Esophagus squamous epithelium (tissue), 5 donors: ENCODE results near the gene GDI1. TPM values are rescaled to one million over a fixed set of nuclear protein-coding genes. Genes with fewer than 3 reads are reported as not detected.
"Not testable (repeated sequence)": the region's sequence is repeated elsewhere in the genome, so short reads cannot be mapped to it uniquely, and the experiment has no call there.

ENCODE experiments used
- DNase-seq: peaks from one replicate; lab custom pipeline; 2025; lab: John Stamatoyannopoulos, UW
- H3K27ac ChIP-seq, 4 donors: fragments of 200-600 bp; sonication (generic); one replicate each; pipeline ENCODE4 v1.5.1; 2016 to 2019; ENCODE audit warnings: mild to moderate bottlenecking in 1 of 4
- H3K27me3 ChIP-seq, 4 donors: fragments of 200-600 bp; sonication (generic); 1 replicate in 3 of 4; 2 replicates in 1 of 4; pipeline versions ENCODE4 v1.5.1 to v1.6.0; 2017 to 2021; ENCODE audit warnings: antibody characterized with exemption in 1 of 4
- H3K36me3 ChIP-seq, 3 donors: fragments of 200-600 bp; sonication (generic); one replicate each; pipeline ENCODE4 v1.5.1; 2016 to 2019
- H3K4me1 ChIP-seq, 3 donors: fragments of 200-600 bp; sonication (generic); one replicate each; pipeline ENCODE4 v1.5.1; 2017 to 2019
- H3K4me3 ChIP-seq, 4 donors: fragments of 200-600 bp; sonication (generic); 1 replicate in 3 of 4; 2 replicates in 1 of 4; pipeline ENCODE4 v1.5.1; 2016 to 2019; ENCODE audit warnings: mild to moderate bottlenecking in 2 of 4, moderate library complexity in 1 of 4
- H3K9me3 ChIP-seq, 3 donors: fragments of 200-600 bp; sonication (generic); one replicate each; pipeline ENCODE4 v1.5.1; 2016 to 2019
- CTCF ChIP-seq, 6 experiments: fragments of 450-650 bp in 4 of 6; fragments of 200-600 bp in 2 of 6; sonication (generic) in 2 of 6; IDR thresholded peaks; one replicate each; pipeline ENCODE4 v1.5.1; 2016 to 2019; ENCODE audit warnings: antibody characterized with exemption in 6 of 6, mild to moderate bottlenecking in 4 of 6, moderate library complexity in 4 of 6
- POLR2A ChIP-seq, 4 donors: fragments of 450-650 bp; IDR thresholded peaks; one replicate each; pipeline ENCODE4 v1.6.1; 2017; ENCODE audit warnings: antibody characterized with exemption in 4 of 4, mild to moderate bottlenecking in 4 of 4, moderate library complexity in 3 of 4
- WGBS, 2 donors: methylation state at CpG; one replicate each; pipeline ENCODE4 v1.1.5; 2018; 5-methylcytosine and 5-hydroxymethylcytosine counted together
- intact Hi-C: fragments of 100-400 bp; cut with DNase I; formaldehyde crosslinking; loops from one replicate; pipeline ENCODE4 v1.15.0; 2022
- total RNA-seq, 4 donors: library from RNA; depleted of rRNA; stranded (reverse); fragments of >200 nt; gene quantifications; one replicate each; pipeline ENCODE4 v1.1.0, GENCODE V29; 2016
- donor health status: DM: yes; HTN: yes; CAD: no.

Gene GDI1
- total RNA-seq, 4 donors from 2014 or later, result 35.2 to 82.6 (median 35.6) TPM

DNA sequence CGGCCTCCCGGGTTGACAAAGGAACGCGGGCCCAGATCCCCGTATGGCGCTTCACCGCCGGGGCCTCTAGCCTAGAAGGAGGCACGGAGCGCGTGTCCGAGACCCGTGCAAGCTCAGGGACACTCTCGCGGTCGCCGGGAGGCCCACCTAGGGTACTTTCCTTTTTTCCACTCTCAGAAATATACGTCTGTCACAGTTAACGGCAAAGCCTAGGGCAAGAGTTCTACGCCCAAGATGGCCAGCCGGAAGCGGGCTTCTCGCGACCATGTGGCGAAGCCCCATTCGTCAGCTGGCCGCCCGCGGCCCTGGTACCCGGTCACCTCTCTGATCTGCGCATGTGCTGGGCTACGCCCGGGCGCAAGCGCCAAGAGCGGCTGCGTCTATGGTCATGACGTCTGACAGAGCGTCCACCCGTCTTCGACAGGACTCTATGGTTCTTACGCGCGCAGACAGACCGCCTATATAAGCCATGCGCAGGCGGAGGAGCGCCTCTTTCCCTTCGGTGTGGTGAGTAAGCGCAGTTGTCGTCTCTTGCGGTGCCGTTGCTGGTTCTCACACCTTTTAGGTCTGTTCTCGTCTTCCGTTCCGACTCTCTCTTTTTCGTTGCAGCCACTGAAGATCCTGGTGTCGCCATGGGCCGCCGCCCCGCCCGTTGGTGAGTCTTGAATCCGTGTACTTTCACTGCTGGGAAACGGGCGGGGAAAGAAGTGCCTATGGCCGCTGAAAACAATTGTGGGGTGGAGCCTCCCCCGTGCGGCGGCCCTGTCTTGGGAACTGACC, 38.9 kb upstream of the GDI1 start, which contains the start of gene RPL10:
Gene RPL10 (plus strand): TSS at position 490 of the 780 bp plus-strand sequence. CDS start 143 bp downstream, at position 633.
- peak within 1 kb of the TSS; percentile 95 to 99 (median 97) for H3K27ac ChIP-seq
- 51% methylated on average over 25 of the region's 69 CpGs; no CpG with 5 or more reads in 1 of the 2 donors for WGBS, 2 donors
- intact Hi-C loops, result no loop called here
- H3K4me3 ChIP-seq, result peak within 1 kb of the TSS; percentile 67 to 76 (median 72)
- H3K27me3 ChIP-seq, result no peaks in the 10 kb centered on the region
- peak; percentile 60 for DNase-seq
- H3K4me1 ChIP-seq, result peaks cover 10 to 55% (median 15%) of the 10 kb centered on the region in 3 donors
- no peaks in the 10 kb centered on the region for H3K9me3 ChIP-seq
- TF ChIP-seq POLR2A (IDR thresholded peaks at IDR 0.05) (peak in 3 of 4 donors; percentile 83 to 95 (median 88)), CTCF (IDR thresholded peaks at IDR 0.05) (no peak)
- peaks cover 10 to 25% (median 14%) of the 10 kb centered on the region in 3 donors for H3K36me3 ChIP-seq

DNA sequence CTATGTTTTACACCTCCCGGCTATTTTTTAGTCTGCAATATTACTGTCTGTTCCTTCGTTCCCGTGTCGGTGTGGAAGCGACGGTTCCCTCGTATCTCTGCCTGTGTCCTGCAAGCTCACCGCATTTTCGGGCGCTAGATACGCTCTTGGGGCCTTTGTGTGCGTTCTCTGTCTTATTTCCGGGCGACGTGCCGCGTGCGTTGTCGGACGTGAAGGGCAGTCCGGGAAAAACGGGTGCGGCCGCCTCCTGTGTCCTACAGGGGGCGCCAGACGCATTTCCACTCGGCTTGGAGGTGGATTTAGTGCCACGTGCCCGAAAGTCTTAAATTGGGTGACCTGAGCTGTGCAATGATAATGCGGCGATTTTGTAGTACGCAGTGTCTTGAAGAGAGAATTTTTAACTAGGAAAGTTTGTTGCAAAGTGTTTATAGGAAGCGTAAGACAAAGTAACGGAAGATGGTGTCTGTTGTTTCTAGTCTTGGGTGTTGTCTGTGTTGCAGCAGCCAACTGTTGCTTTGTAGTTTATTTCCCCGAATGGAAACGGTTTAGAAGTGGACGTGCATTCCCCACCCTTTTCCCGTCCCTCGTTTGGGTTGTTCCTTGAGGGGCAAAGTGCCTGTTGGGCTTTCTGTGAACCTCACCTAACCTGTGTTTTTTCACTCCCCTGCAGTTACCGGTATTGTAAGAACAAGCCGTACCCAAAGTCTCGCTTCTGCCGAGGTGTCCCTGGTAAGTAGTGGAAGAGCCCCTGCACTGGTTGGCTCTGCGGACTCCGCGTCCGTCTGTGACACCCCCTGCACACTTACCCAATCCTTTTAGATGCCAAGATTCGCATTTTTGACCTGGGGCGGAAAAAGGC, 38.1 kb upstream of the GDI1 start:
- Histone ChIP-seq H3K4me1 (peaks cover 10 to 57% (median 15%) of the 10 kb centered on the region in 3 donors), H3K9me3 (no peaks in the 10 kb centered on the region), H3K36me3 (peaks cover 10 to 25% (median 14%) of the 10 kb centered on the region in 3 donors), H3K27me3 (no peaks in the 10 kb centered on the region), H3K4me3 (peak overlapping the region; percentile 67 to 76 (median 72)), H3K27ac (peak overlapping the region; percentile 95 to 99 (median 97))
- DNase-seq, result peak; percentile 30
- intact Hi-C loops, result no loop called here
- 3 to 24% methylated on average over 7 to 36 of the region's 49 CpGs for WGBS, 2 donors
- TF ChIP-seq CTCF (IDR thresholded peaks at IDR 0.05) (peak; percentile 67 to 90 (median 86)), POLR2A (IDR thresholded peaks at IDR 0.05) (no peak)

DNA sequence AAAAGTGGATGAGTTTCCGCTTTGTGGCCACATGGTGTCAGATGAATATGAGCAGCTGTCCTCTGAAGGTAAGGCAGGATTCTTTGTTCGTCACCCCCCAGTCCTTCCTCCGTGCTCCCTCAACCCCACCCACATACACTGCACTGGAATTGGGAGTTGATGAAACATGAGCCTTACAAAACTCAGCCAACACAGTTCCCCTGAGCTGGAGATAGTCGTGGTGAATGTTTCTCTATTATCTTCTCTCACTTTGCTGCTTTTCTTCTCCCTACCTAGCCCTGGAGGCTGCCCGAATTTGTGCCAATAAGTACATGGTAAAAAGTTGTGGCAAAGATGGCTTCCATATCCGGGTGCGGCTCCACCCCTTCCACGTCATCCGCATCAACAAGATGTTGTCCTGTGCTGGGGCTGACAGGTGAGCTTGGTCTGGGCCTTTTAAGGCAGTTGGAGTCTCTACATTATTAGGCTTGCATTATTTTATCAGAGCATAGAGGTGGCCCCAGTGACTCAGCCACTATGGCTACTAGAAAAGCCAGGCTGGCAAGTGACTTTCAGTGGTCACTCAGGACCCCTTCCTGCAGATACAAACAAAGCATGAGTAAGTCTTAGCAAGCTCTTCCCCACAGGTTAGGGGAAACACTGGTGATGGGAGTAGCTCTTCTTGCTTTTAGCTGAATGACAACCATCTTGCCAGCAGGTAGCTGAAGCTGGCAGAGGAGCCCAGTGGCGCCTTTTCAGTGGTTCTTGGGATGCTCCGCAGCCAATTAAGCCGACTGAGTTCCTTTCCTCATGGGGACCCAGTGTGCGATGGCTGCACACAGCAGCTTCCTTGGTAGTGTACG, 37.2 kb upstream of the GDI1 start:
- H3K27ac ChIP-seq, result peak overlapping the region; percentile 95 to 99 (median 97)
- H3K9me3 ChIP-seq, result no peaks in the 10 kb centered on the region
- intact Hi-C loops, result loop anchor here (5.0 kb wide), 1 partner anchor 133 kb away; no protein-coding TSS in a partner anchor
- peaks cover 10 to 25% (median 14%) of the 10 kb centered on the region in 3 donors for H3K36me3 ChIP-seq
- H3K4me3 ChIP-seq, result peak overlapping the region; percentile 67 to 76 (median 72)
- no peak for DNase-seq
- H3K27me3 ChIP-seq, result no peaks in the 10 kb centered on the region
- WGBS, 2 donors, result 0 to 57% methylated on average over 2 to 12 of the region's 14 CpGs
- TF ChIP-seq CTCF (IDR thresholded peaks at IDR 0.05), result no peak
- TF ChIP-seq POLR2A (IDR thresholded peaks at IDR 0.05), result no peak
- peaks cover 10 to 57% (median 15%) of the 10 kb centered on the region in 3 donors for H3K4me1 ChIP-seq

DNA sequence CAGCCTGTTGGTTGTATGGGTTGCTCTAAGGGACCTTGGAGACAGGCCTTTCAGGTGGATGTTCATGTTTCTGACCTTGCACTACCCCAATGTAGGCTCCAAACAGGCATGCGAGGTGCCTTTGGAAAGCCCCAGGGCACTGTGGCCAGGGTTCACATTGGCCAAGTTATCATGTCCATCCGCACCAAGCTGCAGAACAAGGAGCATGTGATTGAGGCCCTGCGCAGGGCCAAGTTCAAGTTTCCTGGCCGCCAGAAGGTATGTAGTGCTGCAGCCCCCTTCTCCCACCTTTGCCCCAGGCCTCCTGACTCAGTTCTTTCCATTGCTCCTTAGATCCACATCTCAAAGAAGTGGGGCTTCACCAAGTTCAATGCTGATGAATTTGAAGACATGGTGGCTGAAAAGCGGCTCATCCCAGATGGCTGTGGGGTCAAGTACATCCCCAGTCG, 36.6 kb upstream of the GDI1 start:
- peak overlapping the region; percentile 95 to 99 (median 97) for H3K27ac ChIP-seq
- peaks cover 10 to 25% (median 14%) of the 10 kb centered on the region in 3 donors for H3K36me3 ChIP-seq
- H3K9me3 ChIP-seq, DNase-seq, H3K27me3 ChIP-seq: not testable (repeated sequence)
- intact Hi-C loops, result loop anchor here (5.0 kb wide), 1 partner anchor 132 kb away; no protein-coding TSS in a partner anchor
- WGBS, 2 donors, result 27 to 42% methylated on average over 2 of the region's 6 CpGs
- peak overlapping the region in 2 of 4 donors; percentile 72 to 76 for H3K4me3 ChIP-seq
- peaks cover 10 to 57% (median 15%) of the 10 kb centered on the region in 3 donors for H3K4me1 ChIP-seq
